GM23248 (cell line): ENCODE data around the gene GBP2.

Source experiments
- EZH2 ChIP-seq: fragments of 200-600 bp; sonication (generic); IDR thresholded peaks from 2 replicates; pipeline ENCODE4 v1.6.1; 2018; ENCODE audit warnings: antibody characterized with exemption, mild to moderate bottlenecking; ENCODE audit not compliant: insufficient read depth, poor library complexity, severe bottlenecking
- EZH2phosphoT487 ChIP-seq: fragments of 200-600 bp; sonication (generic); IDR thresholded peaks from 2 replicates; pipeline ENCODE4 v1.6.1; 2018; ENCODE audit warnings: antibody characterized with exemption, moderate library complexity, mild to moderate bottlenecking, low read depth; ENCODE audit not compliant: insufficient read depth

DNA sequence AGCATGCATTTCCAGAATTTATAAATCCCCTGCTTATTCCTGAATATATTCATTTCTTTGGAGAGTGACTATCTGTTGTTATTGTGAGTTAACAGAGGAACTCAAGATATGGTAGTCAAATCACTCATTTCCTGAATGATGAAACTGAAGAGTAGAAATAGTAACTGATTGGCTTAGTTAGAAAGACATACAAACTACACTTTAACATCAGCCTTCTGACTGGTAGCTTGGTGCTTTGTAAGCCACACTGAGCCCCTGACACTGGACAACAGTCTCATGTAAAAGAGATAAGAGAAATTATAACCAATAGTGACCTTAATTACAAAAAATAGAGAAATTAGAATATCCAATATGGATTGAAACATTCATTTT lies 45.1 kb upstream of the GBP2 start:
- TF ChIP-seq EZH2phosphoT487 (no peak), EZH2 (no peak)
